Activated CD4-positive, CD25-positive, alpha-beta regulatory T cell treated with anti-CD3 and anti-CD28 coated beads, Interleukin-2, amount 50 U/mL, for 16 hours (primary cell): Measurements from ENCODE around the gene MTHFD1L.

ENCODE experiments used
- DNase-seq: peaks from one replicate; pipeline ENCODE4 v3.0.0-alpha.2; 2020; ENCODE audit warnings: low read depth, low spot score

MTHFD1L gene

GRCh38 chr6:150898399-150899170 lies 33.1 kb downstream of the MTHFD1L start:
- no peak for DNase-seq

DNA sequence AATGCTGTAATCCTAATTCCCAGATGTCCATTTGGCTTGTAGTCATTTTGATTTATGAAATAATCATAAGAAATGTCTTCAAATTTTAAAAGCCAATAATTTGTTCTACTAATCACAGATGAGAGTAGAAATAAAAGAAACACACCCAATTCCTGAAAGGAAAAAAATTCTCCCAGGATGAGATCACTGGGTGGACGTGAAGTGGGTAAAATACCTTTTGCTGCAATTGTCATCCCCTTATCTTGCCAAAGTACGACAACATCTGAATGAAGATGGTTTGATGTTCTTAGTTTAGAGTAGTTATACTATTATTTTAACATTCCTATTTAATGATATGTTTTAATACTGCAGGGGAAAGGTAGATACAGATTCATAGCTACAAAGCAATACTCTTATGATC lies 33.7 kb downstream of the MTHFD1L start:
- no peak for DNase-seq

- DNase-seq: no peak
Measured at GRCh38 chr6:150900049-150900448, 34.5 kb downstream of the MTHFD1L start.

DNA sequence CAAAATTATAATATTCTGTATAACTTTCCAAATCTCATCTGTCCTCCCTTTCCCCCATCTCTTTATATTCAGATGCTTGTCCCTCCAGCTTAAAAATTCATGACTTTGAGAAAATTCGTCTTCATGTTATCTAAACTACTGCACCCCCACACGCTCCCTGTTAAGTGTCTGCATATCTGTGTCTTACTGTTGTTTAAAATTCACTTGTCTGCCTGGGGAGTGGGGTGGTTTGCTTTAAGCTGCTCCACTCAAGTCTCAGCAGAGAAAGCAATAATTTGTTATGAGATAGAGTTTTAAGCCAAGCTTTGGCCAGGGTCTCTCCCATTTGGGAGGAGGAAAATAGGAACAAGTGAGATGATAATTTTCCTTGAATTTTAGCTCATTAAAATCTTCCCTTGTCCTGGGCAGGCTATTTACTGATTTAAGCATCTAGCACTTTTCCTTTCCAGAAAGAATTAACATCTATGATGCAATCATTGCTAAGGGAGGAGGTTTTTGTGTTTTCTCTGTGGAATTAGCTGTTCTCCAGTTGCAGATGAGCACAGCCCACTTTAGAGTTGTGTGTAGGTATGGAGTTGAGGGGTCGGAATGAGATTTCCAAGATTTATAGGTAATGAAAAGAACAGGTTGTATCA lies 36.8 kb downstream of the MTHFD1L start:
- DNase-seq: no peak

DNA sequence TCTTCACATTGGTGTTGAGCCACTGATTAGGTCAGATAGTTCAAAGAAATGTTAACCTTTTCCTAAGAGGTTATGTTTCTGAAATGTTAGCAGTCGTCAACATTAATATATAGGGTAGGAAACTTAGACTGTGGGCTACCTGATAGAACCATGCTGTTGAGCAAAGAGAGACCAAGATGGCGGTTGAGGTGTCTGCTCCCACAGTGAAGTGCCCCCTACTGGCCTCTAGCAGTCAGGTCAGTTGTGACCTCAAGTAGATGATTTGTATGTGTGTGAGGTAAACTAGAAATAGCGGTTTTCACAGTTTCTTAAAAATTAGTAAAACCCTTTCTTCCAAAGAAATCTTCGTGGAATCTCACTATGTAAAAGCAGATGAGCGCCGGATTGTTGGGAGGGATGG lies 40.3 kb downstream of the MTHFD1L start:
- DNase-seq: no peak

- no peak for DNase-seq
Measured at GRCh38 chr6:150906641-150907326, 41.3 kb downstream of the MTHFD1L start.

- DNase-seq: no peak
Measured at GRCh38 chr6:150907383-150907782, 41.9 kb downstream of the MTHFD1L start.

- DNase-seq: no peak
Measured at GRCh38 chr6:150908901-150909300, 43.4 kb downstream of the MTHFD1L start.

GRCh38 chr6:150910561-150910960 lies 45.1 kb downstream of the MTHFD1L start:
- no peak for DNase-seq

GRCh38 chr6:150914372-150914771 lies 48.9 kb downstream of the MTHFD1L start:
- DNase-seq: no peak

- DNase-seq: no peak
Measured at GRCh38 chr6:150915131-150915879, 49.8 kb downstream of the MTHFD1L start.

GRCh38 chr6:150915880-150916265 lies 50.4 kb downstream of the MTHFD1L start:
- DNase-seq: no peak

- no peak for DNase-seq
Measured at GRCh38 chr6:150919938-150920337, 54.4 kb downstream of the MTHFD1L start.

GRCh38 chr6:150922137-150922536 lies 56.6 kb downstream of the MTHFD1L start:
- no peak for DNase-seq

DNA sequence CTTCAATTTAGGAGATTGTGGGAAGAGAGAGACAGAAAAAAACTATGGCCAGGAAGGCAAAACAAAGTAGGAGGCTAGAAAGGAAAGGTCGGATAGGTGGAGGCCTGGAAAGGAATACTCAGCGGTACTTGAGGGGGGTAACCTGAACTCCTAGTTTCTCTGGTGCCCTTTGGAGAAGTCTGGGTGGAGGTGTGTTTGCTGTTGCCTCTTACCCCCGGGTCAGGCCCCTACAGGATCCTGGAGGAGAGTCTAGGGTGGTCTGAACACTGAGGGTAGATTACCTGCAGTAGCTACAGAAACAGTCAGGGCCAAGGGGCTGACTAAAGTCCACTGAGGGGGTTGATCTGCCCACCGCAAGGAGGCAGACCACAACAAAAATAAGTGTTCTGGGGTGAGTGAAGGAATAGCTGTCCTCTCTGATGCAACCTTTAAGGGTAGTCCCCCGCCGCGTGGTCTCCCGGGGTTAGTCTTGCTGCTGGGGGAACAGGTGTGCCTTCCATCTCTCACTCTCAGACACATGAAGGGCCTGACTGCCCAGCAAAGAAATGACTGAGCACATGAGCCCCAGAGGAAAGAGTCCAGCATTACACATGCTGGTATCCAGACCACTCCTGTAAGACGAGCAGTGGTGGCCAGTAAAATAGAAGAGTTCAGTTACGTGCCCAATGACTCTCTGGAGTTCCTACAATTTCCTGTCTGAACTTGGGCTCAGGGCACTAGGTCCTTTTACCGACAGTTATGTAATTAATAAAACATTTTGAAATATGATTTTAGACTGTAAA lies 59.5 kb downstream of the MTHFD1L start:
- DNase-seq: no peak

GRCh38 chr6:150925590-150925928 lies 60.1 kb downstream of the MTHFD1L start:
- DNase-seq: no peak

- no peak for DNase-seq
Measured at GRCh38 chr6:150925976-150926375, 60.5 kb downstream of the MTHFD1L start.

DNA sequence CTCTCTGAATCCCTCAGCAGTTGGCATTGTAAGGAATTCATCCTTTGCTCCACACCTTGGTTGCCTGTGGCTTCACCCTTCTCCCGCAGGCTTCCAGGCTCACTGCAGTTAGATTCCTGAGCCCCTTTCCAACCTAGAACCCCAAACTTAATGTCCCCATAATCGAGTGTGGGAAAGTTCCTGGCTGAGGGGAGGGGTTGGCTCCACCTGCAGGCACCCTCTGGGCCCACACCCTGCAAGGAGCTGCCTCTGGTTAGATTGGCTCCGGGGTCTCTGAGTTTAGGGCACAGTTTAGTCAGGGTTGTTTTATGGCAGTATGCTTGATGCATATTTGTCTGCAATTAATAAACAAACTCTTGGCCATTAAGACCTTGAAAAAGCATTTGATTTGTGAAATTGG lies 63.4 kb downstream of the MTHFD1L start:
- no peak for DNase-seq

DNA sequence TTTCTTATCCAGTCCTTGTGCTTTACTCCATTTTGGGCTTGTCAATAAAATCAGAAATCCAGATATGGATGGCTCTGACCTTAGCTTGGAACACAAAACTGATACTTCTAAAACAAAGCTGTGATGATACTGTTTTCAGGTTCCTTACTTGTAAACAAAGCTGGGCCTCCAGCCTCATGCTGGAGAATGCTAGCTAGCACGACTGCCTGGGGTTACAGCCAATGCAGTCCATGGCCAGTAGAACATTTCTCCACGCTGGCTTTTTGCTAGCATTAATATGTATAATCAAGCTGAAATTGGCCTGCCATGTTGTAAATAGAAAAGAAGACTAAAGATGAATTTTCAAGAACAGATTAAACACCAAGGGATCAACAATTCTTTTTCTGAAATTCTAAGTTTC lies 63.9 kb downstream of the MTHFD1L start:
- no peak for DNase-seq

DNA sequence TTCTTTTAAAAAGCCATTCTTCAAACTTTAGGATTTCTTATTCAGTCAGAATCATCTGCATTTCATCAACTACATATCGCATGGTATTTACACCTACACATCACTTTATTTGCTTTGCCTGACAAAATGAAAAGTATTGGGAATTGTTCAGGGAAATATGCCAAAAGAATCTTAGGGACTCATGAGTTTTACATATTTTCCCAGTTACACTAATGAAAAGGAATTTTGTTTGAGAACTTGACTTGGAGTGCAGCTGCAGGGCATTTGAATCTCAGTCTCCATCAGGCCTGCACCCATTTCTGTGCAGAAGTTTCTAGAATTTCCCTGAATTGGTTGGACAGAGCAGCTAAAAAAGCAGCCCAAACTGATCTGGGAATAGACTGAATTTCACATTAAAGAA lies 65.3 kb downstream of the MTHFD1L start:
- no peak for DNase-seq

GRCh38 chr6:150931405-150931804 lies 65.9 kb downstream of the MTHFD1L start:
- DNase-seq: no peak
